Measurements from ENCODE around the gene ATP5IF1.

- TF ChIP-seq CTCF (IDR thresholded peaks at IDR 0.05) (no peak), EZH2 (IDR thresholded peaks at IDR 0.05; ENCODE audit: borderline replicate concordance, insufficient read depth, low read depth, low read length, poor library complexity, severe bottlenecking) (no peak)
Measured at GRCh38 chr1:28233264-28233606, 2.7 kb upstream of the ATP5IF1 start.
